ENCODE data around the gene ANKRD28. TPM values are rescaled to one million over a fixed set of nuclear protein-coding genes. Genes with fewer than 3 reads are reported as not detected.
"Not testable (repeated sequence)": the region's sequence is repeated elsewhere in the genome, so short reads cannot be mapped to it uniquely, and the experiment has no call there.

Gene ANKRD28
- polyA plus RNA-seq, 3 donors, result 34.7 to 52.3 (median 45.9) TPM

DNA sequence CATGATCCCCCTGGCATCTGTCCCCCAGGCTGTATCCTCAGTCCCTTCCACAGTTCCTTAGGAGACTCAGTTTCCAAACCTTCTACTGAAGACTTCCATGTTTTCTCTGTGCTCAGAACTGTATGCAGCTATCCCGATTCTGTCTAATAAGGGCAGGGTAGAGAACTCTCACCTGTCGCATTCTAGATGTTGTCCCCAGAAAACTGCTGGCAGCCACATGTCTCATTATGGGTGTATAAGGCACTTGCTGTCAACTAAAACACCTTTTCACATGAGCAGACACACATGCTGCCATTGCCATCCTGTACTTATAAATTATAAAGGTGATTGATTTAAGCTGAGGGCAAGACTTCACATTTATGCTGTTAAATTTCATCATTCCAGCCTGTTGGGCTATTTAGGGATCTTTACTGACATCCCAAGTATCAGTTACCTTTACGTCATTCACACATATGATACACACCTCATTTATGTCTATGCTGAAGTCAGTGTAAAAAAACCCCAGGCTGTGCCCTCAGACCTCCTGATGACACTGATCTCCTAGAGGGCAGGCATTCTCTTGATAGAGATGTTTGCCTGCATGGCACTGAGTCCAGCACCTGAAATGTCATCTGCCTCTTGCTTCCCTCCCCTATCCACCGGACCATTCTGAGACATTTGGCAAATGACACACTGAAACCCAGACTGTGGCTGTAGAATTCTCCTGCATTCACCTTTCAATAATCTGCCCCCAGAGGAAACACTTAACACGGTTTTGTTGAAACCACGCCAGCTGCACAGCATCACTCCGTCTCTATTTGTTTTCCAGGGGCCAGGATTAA is 160.4 kb downstream of the ANKRD28 start:
- no peak for DNase-seq

DNA sequence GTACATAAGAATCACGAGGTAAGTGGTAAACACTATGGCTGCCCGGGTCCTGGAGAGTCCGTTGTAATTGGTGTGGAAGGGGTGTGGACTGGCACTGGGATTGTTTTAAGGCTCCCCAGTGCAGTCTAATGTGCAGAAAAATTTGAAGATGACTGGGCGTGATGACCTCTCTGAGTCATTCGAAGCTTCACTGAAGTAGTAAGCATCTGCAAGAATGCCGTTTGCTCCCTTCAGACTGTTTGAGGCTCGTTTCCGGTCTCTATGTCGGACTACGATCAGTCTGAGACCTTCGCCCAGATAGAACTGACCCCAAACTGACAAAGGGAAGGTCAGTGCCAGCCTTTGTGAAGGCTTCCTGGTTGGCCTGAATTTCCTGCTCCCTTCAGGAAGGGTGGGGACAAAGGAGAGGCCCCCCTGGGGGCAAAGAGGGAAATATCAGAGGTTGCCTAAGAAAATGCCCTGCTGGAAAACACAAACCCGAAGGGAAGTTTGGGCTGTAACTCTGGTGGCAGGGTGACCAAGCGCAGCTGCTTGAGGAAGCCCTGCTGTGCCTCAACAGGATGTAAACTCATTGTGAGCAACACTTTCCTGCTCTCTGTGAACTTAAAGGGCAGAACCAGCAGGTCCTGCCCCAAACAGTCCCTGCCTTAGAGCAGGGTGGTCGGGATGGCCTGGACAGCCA is 161.6 kb downstream of the ANKRD28 start:
- peak; percentile 23 for DNase-seq

DNA sequence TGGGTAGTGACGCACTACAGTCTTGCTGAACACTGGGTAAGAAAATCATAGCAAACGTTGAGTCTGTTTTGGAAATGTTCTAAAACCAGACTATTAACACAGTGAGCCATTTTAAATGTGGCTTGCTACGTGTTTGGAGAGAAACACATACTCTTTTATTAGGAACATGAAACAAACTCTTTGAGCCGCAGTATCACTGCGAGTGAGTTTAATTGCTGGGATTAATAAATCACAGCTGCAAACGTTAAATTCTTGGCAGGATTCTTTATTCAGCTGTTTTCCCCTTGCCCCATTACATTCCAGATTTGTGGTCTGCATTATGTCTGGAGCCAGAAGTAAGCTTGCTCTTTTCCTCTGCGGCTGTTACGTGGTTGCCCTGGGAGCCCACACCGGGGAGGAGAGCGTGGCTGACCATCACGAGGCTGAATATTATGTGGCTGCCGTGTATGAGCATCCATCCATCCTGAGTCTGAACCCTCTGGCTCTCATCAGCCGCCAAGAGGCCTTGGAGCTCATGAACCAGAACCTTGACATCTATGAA is 162.6 kb downstream of the ANKRD28 start:
- peak; percentile 76 for DNase-seq

DNA sequence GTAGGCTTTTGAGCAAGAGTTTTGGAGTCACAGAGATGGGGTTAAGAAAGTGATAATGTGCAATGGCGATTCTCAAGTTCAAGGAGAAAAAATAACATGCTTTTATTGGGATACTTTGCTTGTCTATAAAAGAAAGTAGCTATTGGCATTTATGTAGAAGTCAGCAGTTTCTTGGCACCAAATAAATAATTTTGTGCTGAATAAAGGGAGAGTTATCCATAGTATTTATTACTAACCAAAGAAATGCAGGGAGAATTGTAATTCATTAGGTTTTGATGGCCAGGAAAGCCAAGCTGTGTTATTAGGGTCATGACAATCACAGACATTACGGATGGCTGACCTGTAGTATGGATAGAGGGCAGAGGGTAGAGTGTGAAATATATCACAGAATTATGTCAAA is 163.1 kb downstream of the ANKRD28 start:
- DNase-seq, result no peak

DNA sequence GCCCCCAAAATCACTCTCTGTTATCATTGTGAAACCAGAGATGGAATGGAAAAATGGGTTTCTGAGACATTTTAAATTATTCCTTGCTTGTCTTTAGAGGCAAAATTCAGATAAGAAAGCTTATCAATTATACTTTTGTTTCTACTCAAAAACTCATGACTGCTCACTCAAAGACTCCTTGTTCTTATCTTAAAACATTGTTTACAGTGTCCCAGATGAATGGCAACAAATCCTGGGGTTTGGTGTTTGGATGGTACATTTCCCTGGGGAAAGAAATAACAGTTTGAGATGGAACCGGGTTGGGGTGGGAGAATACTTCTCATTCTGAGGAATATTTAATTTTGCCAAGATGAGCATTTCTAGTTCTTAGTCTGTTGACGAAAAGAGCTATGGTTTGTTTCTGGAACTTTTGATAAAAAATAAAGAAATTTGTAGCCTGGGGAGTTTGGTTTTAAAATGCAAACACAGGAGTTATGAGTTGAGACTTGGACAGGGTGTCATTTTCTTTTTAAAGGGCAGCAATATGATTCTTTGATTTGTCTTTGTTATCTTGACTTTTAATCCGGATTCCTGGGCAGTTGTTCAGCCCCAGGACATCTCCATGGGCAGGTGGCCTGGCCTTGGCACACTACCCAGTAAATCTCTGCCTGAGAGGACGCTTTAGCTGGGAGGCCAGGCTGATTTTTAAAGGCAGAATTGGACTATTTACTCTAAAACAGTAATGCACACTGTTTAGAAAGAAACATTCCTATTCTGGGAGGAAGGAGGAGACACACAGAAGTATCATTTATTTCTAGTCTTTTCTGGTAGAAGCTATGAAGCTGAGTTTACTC is 163.8 kb downstream of the ANKRD28 start:
- no peak for DNase-seq

DNA sequence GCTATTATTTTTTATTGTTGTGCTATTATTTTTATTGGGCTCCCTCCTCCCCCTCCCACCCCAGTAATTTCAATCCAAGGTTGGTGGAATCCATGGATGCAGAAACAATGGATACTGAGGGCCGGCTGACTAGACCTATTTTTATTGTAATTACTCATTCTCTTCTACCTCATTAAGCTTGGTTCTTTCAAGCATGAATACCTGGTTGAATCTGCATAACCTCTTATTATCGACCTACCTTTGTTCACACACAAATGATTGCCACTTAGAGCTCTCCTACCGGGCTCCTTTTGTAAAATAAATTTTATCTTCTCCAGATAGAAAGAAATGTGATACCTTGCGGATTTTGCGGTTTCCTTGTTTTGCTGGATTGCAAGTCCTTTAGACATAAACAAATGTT is 164.6 kb downstream of the ANKRD28 start:
- no peak for DNase-seq

DNA sequence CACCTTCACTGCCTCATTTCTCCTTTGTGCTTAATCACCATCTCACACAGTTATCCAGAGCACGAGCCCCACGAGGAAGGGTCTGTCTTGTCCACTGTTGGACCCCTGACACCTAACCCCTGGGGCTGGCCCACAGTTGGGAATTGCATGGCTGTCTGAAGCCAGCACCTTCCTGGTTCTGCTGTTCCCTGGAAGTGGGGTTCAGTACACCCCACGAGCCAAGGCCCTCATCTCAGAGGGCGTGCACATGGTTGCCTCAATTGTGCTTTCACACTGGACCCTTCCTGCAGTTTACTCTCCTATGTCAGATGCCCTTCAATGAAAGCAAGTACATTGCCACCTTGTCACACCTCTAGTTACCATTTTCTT is 165.6 kb downstream of the ANKRD28 start:
- no peak for DNase-seq

DNA sequence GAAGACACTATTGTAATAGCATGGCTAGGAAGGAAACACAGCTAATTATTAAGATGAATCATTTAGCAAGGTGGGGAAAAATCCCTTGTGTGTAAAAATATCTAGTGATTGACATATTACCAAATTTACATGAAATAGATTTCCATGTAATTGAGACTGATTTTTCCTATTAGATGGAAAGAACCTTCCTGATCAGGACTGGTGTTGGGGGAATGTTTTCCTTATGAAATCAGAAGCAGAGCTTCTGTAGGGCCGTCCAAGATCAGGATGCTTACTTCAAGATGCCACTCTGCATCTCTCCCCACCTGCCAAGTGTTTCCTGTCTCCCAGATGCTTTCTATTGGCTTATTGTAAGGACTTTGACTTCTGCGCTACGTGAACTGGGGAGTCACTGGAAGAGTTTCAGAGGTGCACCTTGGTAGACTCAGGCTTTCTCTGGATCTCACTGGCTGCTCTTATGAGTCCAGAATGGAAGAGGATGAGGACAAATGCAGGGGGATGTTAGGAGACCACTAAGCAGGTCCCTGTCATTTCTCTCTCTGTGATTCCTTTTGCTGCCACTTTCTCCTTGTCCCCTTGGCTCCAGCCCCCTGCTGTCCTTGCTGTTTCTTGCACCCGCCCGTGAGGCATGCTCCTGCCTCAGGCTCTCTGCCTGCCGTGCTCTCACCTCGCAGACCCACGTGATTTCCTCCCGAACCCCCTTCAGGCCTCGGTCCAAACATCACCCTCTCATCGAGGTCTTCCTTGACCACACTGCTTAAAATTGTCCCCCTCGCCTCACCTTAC is 166.2 kb downstream of the ANKRD28 start:
- no peak for DNase-seq

DNA sequence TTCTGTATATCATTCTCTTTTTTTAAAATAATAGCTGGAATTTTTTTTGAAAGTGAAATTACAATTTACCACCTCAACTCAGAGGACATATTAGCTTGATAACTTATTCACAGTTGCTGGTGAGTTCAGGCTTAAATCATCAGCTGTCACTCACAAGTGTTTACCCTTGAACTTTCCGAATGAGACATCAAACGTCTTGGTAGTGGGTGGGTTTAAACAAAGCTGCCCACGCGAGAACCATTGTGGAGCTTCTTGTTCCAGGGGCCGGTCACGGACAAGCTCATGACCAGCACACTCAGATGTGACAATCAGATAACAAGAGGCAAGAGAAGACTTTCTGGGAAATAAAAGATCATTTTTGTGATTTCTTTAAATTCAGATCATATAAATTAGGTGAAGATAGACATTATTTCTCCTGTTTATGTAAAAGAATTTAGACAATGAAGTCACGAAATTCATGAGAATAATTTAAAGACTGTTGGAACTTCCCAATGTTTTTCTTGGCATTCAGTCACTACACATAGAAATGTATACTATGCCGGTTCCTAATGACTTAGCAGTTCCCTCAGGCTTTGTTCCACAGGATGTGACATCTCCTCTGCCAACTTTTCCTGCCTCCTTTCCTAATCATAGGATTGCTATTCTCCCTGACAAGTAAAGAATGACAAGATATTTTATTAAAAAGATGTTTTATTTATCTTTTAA is 167.0 kb downstream of the ANKRD28 start:
- peak; percentile 66 for DNase-seq

DNA sequence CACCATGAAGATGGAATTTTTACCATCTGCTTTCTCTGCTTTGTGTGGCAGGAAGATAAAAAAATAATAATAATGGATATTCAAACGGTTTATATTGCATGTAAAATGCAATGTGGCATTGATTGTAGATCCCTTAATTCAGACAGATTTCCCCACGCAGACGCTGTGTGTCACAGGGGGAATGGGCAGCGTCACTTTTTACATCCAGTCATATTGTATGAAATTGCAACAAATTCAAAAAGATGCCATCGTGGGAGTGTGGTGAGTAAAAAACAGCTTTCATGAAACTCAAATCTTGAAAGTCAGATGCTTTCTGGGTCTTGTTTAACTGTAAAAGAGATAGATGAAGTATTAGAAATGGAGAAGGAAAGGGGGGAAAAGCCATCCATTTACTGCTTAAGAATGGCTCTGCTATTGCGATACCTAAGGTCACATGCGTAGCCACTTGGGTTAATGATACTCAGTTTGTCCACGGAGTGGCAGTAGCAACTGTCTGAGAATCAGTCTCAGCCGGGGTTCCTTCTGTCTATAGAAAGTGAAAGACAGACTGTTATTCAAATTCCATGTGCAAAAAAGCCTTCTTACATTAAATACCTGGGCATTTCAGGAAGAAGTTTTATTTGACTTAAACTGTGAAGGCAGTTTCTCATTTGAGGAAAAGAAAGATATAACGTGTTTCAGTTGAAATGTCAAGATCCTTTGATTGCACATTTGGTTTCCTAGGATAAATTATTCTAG is 167.8 kb downstream of the ANKRD28 start:
- DNase-seq, result peak; percentile 61

DNA sequence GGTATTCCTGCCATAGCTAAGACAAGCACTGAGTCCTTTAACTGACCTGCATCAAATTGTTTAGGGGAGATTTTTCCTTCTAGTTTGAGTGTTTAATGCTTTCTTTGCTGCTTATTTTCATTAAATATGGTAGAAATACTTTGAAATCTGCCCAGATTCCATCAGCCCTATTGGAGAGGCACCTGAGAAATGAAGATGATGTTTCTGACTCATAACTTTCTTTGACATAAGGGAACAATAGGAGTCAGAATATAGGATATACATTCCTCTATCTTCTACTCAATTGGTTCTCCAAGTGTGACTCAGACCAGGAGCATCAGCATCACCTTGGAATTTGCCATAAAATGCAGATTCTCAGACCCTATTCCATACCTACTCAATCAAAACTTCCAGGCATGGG is 168.8 kb downstream of the ANKRD28 start:
- no peak for DNase-seq

DNA sequence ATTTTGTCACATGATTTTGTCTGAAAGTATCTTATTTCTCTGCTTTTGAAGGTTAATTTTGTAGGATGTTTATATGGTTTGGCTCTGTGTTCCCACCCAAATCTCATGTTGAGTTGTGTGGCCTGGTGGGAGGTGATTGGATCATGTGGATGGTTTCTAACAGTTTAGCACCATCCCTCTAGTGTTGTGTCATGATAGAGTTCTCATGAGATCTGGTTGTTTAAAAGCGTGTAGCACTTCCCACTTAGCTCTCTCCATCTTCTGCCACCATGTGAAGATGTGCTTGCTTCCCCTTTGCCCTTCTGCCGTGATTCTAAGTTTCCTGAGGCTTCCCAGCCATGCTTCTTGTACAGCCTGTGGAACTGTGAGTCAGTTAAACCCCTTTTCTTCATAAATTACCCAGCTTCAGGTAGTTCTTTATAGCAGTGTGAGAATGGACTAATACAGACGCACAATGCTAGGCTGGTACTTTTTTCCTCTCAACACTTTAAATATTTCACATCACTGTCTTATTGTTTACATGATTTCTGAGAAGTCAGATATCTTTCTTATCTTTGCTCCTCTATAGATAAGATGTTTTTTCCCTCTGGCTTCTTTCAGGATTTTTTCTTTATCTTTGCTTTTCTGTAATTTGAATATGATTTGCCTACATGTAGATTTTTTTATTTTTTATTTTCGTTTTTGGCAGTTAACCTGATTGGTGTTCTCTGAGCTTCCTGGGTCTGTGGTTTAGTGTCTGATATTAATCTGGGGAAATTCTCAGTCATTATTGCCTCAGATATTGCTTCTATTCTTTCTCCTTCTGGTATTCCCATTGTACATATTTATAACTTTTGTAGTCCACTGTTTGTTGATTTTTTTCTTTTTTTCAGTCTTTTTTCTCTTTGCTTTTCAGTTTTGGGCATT is 174.0 kb downstream of the ANKRD28 start:
- no peak for DNase-seq

DNA sequence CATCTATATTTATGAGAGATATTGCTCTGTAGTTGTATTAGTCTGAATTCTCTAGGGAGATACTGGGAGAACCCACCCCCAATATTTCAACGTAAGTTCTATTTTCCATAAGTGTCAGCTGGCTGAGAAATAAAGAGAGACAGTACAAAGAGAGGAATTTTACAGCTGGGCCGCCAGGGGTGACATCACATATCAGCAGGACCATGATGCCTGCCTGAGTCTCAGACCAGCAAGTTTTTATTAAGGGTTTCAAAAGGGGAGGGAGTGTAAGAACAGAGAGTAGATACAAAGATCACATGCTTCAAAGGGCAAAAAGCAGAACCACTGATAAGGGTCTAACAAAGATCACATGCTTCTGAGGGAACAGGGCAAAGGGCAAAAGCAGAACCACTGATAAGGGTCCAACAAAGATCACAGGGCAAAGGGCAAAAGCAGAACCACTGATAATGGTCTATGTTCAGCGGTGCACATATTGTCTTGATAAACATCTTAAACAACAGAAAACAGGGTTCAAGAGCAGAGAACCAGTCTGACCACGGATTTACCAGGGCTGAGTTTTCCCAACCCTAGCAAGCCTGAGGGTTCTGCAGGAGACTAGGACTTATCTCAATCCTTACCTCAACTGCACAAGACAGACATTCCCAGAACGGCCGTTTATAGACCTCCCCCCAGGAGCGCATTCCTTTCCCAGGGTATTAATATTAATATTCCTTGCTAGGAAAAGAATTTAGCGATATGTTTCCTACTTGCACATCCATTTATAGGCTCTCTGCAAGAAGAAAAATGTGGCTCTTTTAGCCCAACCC is 177.9 kb downstream of the ANKRD28 start:
- not testable (repeated sequence) for DNase-seq

Other genes starting within 250 kb of the ANKRD28 start
- 10 to 100 TPM; 19.4 to 25.9 (median 25.0) TPM for gene HACL1, start 196.4 kb downstream of the ANKRD28 start, polyA plus RNA-seq (ENCODE audit: insufficient read length in 3 of 3)
- gene BTD, start 196.2 kb downstream of the ANKRD28 start, polyA plus RNA-seq (ENCODE audit: insufficient read length in 3 of 3), result 10 to 100 TPM; 22.9 to 23.7 (median 23.5) TPM

Data from renal pelvis (tissue), 4 donors.